Fibroblast of skin of back (primary cell): Measurements from ENCODE around the gene PATJ.
A peak's percentile ranks its signal among the peaks of the same experiment; 100 is the strongest.
"Not testable (repeated sequence)": the region's sequence is repeated elsewhere in the genome, so short reads cannot be mapped to it uniquely, and the experiment has no call there.

Source experiments
- DNase-seq: peaks from one replicate; pipeline ENCODE4 v3.0.0-alpha.2; 2013

PATJ gene

GRCh38 chr1:62107923-62108322 lies 365.6 kb downstream of the PATJ start:
- no peak for DNase-seq

GRCh38 chr1:62109124-62109523 lies 366.8 kb downstream of the PATJ start:
- DNase-seq: no peak

- no peak for DNase-seq
These were observed 368.0 kb downstream of the PATJ start for GRCh38 chr1:62110198-62110817.

- no peak for DNase-seq
These were observed 368.8 kb downstream of the PATJ start for GRCh38 chr1:62111084-62111483.

- no peak for DNase-seq
These were observed 371.2 kb downstream of the PATJ start for GRCh38 chr1:62113507-62113906.

- DNase-seq: no peak
These were observed 374.9 kb downstream of the PATJ start for GRCh38 chr1:62117018-62117750.

GRCh38 chr1:62126579-62127290 lies 384.5 kb downstream of the PATJ start:
- no peak for DNase-seq

- no peak for DNase-seq
These were observed 386.5 kb downstream of the PATJ start for GRCh38 chr1:62128745-62129144.

- peak; percentile 55 for DNase-seq
These were observed 388.9 kb downstream of the PATJ start for GRCh38 chr1:62131093-62131725.

GRCh38 chr1:62138029-62138428 lies 395.7 kb downstream of the PATJ start:
- DNase-seq: no peak

- no peak for DNase-seq
These were observed 397.1 kb downstream of the PATJ start for GRCh38 chr1:62139410-62139809.

- no peak for DNase-seq
These were observed 398.4 kb downstream of the PATJ start for GRCh38 chr1:62140666-62141065.

- peak; percentile 52 for DNase-seq
These were observed 400.2 kb downstream of the PATJ start for GRCh38 chr1:62142496-62142895.

- DNase-seq: peak; percentile 51
These were observed 402.1 kb downstream of the PATJ start for GRCh38 chr1:62144238-62144831.

GRCh38 chr1:62159940-62160348 lies 417.7 kb downstream of the PATJ start:
- DNase-seq: no peak

GRCh38 chr1:62161711-62162110 lies 419.4 kb downstream of the PATJ start:
- DNase-seq: no peak

- not testable (repeated sequence) for DNase-seq
These were observed 428.1 kb downstream of the PATJ start for GRCh38 chr1:62170380-62170779.

- peak; percentile 35 for DNase-seq
These were observed 433.4 kb downstream of the PATJ start for GRCh38 chr1:62175568-62176179.

- DNase-seq: no peak
These were observed 434.5 kb downstream of the PATJ start for GRCh38 chr1:62176597-62177312.

- no peak for DNase-seq
These were observed 435.3 kb downstream of the PATJ start for GRCh38 chr1:62177621-62178020.

- no peak for DNase-seq
These were observed 436.1 kb downstream of the PATJ start for GRCh38 chr1:62178372-62178771.

- DNase-seq: not testable (repeated sequence)
These were observed 437.8 kb downstream of the PATJ start for GRCh38 chr1:62180054-62180453.
